ENCODE data around the gene CYP27C1. TPM values are rescaled to one million over a fixed set of nuclear protein-coding genes. Genes with fewer than 3 reads are reported as not detected.
"Not testable (repeated sequence)": the region's sequence is repeated elsewhere in the genome, so short reads cannot be mapped to it uniquely, and the experiment has no call there.

Gene CYP27C1
- total RNA-seq, 2 donors from 2014 or later = 0.52 TPM; not detected in 1

GRCh38 chr2:127216593-127216992 lies 3.5 kb downstream of the CYP27C1 start:
- Histone ChIP-seq H3K9me3 (no peaks in the 10 kb centered on the region), H3K27ac (no peak overlapping the region), H3K4me1 (peaks cover 23% of the 10 kb centered on the region), H3K36me3 (replicated peaks in 1 of 2; ENCODE audit: insufficient read depth in 1 of 2, low read depth in 2 of 2) (no peaks in the 10 kb centered on the region), H3K27me3 (peaks cover 6 to 19% of the 10 kb centered on the region in 2 donors), H3K4me3 (no peak overlapping the region)
- no peak for ATAC-seq
- TF ChIP-seq CTCF (IDR thresholded peaks at IDR 0.05) (no peak), POLR2A (IDR thresholded peaks at IDR 0.05) (no peak)
- intact Hi-C loops (cut with DNase I) = no loop called here
- 94 to 96% methylated on average over 1 of the region's 1 CpG for WGBS, 2 donors
- no peak for DNase-seq

GRCh38 chr2:127216095-127216494 lies 4.0 kb downstream of the CYP27C1 start:
- no peak overlapping the region for H3K27ac ChIP-seq
- 67 to 76% methylated on average over 2 of the region's 2 CpGs for WGBS, 2 donors
- no peaks in the 10 kb centered on the region for H3K36me3 ChIP-seq (replicated peaks in 1 of 2; ENCODE audit: insufficient read depth in 1 of 2, low read depth in 2 of 2)
- peaks cover 23% of the 10 kb centered on the region for H3K4me1 ChIP-seq
- DNase-seq = no peak
- intact Hi-C loops (cut with DNase I) = no loop called here
- no peak for ATAC-seq
- H3K27me3 ChIP-seq = peaks cover 6 to 19% of the 10 kb centered on the region in 2 donors
- H3K4me3 ChIP-seq = no peak overlapping the region
- TF ChIP-seq POLR2A (IDR thresholded peaks at IDR 0.05) (no peak), CTCF (IDR thresholded peaks at IDR 0.05) (no peak)
- H3K9me3 ChIP-seq = no peaks in the 10 kb centered on the region

GRCh38 chr2:127214201-127214600 lies 5.9 kb downstream of the CYP27C1 start:
- ATAC-seq; H3K4me3 ChIP-seq; H3K36me3 ChIP-seq (replicated peaks in 1 of 2; ENCODE audit: insufficient read depth in 1 of 2, low read depth in 2 of 2); H3K27ac ChIP-seq; intact Hi-C loops (cut with DNase I); H3K4me1 ChIP-seq; H3K9me3 ChIP-seq; DNase-seq: not testable (repeated sequence)
- H3K27me3 ChIP-seq = peaks cover 1 to 13% of the 10 kb centered on the region in 2 donors
- 87 to 91% methylated on average over 2 of the region's 2 CpGs for WGBS, 2 donors

GRCh38 chr2:127208313-127208712 lies 11.8 kb downstream of the CYP27C1 start:
- 63 to 73% methylated on average over 3 to 4 of the region's 4 CpGs for WGBS, 2 donors
- no peaks in the 10 kb centered on the region for H3K27me3 ChIP-seq
- no peaks in the 10 kb centered on the region for H3K9me3 ChIP-seq
- no peak overlapping the region for H3K4me3 ChIP-seq
- no peaks in the 10 kb centered on the region for H3K4me1 ChIP-seq
- TF ChIP-seq POLR2A (IDR thresholded peaks at IDR 0.05) (no peak), CTCF (IDR thresholded peaks at IDR 0.05) (no peak)
- no peak for ATAC-seq
- DNase-seq = no peak
- H3K27ac ChIP-seq = no peak overlapping the region
- intact Hi-C loops (cut with DNase I) = no loop called here
- H3K36me3 ChIP-seq (replicated peaks in 1 of 2; ENCODE audit: insufficient read depth in 1 of 2, low read depth in 2 of 2) = no peaks in the 10 kb centered on the region

- no peaks in the 10 kb centered on the region for H3K27me3 ChIP-seq
- ATAC-seq (no peak), DNase-seq (no peak)
- no peaks in the 10 kb centered on the region for H3K36me3 ChIP-seq (replicated peaks in 1 of 2; ENCODE audit: insufficient read depth in 1 of 2, low read depth in 2 of 2)
- H3K4me1 ChIP-seq = no peaks in the 10 kb centered on the region
- H3K27ac ChIP-seq = no peak overlapping the region
- no peaks in the 10 kb centered on the region for H3K9me3 ChIP-seq
- 74 to 82% methylated on average over 30 to 35 of the region's 35 CpGs for WGBS, 2 donors
- intact Hi-C loops (cut with DNase I) = no loop called here
- TF ChIP-seq CTCF (IDR thresholded peaks at IDR 0.05) (no peak), POLR2A (IDR thresholded peaks at IDR 0.05) (no peak)
- no peak overlapping the region for H3K4me3 ChIP-seq
Observed at GRCh38 chr2:127205218-127206125, 14.6 kb downstream of the CYP27C1 start.
